GM18508 (cell line): Measurements from ENCODE around the gene CXCR3.
"Not testable (repeated sequence)": the region's sequence is repeated elsewhere in the genome, so short reads cannot be mapped to it uniquely, and the experiment has no call there.

ENCODE experiments used
- ATAC-seq: cut with Tn5 transposase; IDR thresholded peaks from one replicate; pipeline ENCODE4 v1.9.1; 2021; ENCODE audit warnings: moderate number of reproducible peaks; ENCODE audit not compliant: insufficient read depth, unreplicated experiment

The CXCR3 gene

DNA sequence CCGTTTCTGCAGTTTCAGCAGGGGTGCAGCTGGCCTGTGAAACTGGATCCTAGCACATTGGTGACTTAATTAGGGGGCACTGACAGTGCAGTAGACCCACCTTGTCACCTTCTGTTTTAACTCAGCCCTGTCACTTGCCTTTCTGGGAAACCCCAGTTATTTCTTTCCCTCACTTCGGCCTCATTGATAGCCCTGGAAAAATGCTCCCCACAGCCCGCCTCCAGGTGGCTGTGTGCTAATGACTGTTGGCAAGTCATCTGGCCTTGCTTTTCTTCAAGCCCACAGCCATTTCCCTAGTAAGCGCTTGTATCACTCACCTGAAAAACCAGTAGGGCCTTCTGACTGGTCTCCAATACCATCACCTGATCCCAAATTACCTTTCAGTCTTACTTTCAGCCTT, 3.3 kb downstream of the CXCR3 start:
- ATAC-seq, result no peak

DNA sequence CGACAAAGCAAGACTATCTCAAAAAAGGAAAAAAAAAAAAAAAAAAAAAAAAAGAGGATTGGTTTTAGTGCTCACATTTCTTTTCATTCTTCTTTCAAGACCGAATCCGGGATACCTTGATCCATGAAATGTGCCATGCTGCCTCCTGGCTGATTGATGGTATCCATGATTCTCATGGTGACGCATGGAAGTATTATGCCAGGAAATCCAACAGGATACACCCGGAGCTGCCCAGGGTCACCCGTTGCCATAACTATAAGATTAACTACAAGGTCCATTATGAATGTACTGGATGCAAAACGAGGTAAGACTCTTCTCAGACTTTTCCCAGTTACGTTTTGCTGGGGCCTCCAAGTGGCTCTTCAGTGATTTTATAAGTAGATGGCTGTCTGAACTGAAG, 6.1 kb downstream of the CXCR3 start:
- ATAC-seq, result no peak

GRCh38 chrX:71611736-71612135, 6.6 kb downstream of the CXCR3 start:
- not testable (repeated sequence) for ATAC-seq

DNA sequence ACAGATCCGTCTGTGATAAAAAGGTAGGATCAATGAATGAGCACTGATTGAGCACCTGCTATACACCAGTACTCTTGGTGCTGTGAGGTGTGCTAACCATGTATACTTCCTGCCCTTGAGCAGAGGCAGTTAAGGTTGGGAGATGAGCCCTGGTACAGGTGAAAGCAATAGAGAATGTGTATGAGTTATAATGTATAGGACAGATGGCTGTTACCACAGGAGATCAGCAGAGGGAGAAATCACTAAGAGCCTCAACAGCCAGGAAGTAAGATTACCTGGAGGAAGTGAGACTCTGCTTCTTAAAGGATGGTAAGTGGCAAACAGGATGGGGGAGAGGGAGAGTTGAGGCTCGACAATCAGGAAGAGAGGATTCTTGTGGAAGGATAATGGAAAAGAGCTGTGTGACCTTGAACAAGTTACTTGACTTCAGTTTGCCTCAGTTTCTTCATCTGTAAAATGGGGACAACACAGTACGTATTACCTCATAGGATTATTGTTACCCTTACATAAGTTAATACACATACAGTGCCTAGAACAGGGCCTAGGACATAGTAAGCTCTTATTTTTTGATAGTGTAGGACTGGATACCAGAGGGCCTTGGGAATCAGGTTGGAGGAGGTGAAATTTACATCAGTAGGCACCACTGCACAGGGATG, 9.1 kb downstream of the CXCR3 start:
- ATAC-seq, result no peak

GRCh38 chrX:71607488-71607887, 10.8 kb downstream of the CXCR3 start:
- no peak for ATAC-seq

- ATAC-seq, result no peak
These were observed 11.6 kb downstream of the CXCR3 start for GRCh38 chrX:71606536-71607216.

DNA sequence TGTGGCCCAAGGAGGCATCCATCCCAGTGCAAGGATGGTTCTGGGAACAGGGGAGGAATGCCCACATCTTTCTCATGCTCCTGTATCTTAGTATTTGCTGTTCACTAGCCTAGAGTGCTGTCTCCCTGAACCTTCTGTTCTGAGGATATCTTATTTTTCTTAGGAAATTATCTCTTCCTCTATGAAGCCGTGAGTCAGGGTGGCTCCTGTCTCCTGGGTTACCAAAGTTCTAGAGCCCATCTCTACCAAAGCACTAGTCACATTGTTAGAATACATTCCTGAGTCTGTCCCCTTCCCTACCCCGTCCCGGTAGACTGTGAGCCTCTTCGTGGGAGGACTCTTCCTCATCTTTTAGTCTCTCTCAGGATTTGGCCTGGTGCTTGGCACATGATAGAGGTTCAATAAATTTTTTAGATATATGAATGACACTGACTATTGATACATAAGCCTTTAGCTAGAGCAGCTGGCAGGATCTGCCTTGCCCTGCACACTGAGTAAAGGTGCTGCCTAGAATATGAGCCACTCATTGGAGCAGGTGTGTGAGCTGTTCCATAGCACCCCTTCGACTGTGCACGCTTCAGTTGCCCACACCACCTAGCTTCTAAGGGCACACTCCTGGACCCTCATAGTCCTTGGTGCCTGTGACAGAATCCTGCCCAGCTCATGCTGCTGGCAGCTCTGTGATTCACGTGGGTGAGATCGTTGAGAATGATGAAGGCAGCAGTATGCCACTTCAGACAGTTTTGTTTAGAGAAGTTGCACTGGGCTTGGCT, 13.3 kb downstream of the CXCR3 start:
- no peak for ATAC-seq

GRCh38 chrX:71604141-71604540, 14.2 kb downstream of the CXCR3 start:
- ATAC-seq, result no peak

- no peak for ATAC-seq
These were observed 14.7 kb downstream of the CXCR3 start for GRCh38 chrX:71603618-71604017.

DNA sequence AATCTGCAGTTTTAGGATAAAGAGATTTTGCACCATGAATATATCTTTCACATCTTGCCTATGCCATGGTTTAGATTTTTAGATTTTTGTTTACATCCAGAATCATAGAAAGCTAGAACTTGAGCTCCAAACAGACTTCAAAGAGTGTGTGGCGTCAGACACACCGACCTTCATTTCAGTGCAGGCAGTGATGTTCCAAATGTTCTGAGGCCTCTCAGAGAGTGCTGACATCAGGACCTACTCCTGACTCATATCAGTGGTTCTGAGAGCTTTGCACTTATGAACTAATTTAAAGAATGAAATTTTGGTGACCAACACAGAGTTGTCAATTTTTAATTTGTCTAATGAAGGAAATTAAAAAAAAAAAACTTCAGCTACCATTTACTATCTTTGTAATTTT, 18.3 kb downstream of the CXCR3 start:
- no peak for ATAC-seq

DNA sequence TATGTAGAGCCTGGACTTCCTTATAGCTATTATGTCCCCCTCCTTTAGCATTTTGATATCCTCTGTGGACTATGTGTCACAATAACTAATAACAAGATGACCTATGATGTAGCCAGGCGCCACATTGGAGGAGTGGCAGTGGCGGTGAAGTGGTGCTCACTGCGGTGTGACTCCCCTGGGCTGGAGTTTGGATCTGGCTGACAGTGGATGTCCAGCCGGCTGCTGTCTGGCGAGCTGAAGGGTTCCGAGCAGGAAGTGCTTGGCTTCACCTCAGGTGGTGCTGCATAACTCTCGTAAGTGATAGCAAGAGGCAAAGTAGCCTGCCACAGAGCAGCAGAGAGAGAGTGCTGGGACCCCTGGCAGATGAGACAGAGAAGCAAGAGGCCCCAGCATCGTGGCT, 25.1 kb downstream of the CXCR3 start:
- ATAC-seq, result not testable (repeated sequence)

DNA sequence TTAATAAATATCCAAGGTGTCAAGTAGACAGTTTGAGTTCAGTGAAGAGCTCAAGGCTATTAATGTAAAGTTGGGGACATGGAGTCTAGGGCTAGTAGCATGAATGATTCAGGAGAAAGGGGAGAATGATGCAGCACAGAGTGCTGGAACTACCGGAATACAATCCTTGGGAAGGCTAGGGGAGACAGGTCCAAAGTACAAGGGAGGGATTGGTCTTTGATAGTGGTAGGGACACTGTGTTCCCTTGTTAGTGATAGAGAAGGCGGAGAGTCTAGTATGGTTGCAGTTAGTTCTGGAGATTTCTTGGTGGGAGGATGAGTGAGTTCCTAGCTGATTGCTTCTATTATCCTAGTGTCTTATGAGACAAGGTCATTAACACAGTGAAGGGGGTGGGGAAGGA, 31.4 kb downstream of the CXCR3 start:
- ATAC-seq, result no peak

DNA sequence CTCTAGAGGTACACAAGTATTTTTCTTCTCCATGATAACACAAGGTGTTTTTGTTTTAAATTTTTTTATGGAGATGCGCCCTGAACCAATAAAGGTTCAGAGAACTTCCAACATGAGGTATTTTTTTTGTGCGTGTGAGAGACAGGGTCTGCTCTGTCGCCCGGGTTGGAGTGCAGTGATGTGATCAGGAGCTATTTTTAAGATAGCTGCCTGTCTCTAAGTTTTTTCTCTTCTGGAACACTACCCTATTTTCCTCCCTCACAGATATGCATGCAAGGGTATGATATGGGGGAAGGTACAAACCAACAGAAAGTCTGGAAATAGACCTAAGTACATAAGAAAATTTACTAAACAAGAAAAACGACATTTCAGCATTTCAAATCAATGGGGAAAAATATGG, 37.1 kb downstream of the CXCR3 start:
- no peak for ATAC-seq

- no peak for ATAC-seq
These were observed 38.3 kb downstream of the CXCR3 start for GRCh38 chrX:71579990-71580380.

DNA sequence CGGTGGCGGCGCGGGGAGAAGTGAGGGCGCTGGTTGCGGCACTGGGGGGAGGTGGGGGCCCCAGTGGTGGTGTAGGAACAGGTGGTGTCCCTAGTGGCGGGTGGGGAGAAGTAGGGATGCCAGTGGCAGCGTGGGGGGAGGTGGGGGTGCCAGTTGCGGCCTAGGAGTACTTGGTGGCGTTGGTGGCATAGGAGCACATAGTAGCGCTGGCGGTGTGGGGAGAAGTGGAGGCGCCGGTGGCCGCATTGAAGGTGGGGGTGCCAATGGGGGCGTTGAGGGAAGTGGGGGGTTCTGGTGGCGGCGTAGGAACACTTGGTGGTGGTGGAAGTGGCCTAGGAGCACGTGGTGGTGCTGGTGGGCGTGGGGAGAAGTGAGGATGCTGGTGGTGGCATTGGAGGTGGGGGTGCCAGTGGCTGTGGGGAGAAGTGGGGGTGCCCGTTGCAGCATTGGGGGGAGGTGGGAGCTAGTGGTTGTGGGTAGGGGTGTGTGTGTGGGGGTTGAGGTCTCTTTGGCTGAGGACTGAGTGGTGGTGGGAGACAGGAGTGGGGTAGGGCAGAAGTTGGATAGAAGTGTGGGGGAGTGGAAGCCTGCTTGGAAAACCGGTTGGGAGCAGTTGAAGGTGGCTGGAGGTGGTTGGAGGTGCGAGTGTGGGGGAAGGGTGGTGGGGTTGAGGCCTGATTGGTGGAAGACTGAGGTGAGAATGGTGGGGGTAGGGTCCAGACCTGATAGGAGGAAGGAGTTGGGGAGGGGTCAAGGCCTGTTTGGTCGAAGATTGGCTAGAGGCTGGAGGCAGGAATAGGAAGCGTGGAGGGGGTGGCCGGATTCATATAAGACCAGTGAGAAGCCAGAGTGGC, 38.9 kb downstream of the CXCR3 start:
- no peak for ATAC-seq

- no peak for ATAC-seq
These were observed 39.8 kb downstream of the CXCR3 start, which contains the start of gene GCNA for GRCh38 chrX:71578253-71579135. TSS of gene GCNA (plus strand) at chrX:71578437. CDS start at chrX:71580822, 2,385 bp downstream.

DNA sequence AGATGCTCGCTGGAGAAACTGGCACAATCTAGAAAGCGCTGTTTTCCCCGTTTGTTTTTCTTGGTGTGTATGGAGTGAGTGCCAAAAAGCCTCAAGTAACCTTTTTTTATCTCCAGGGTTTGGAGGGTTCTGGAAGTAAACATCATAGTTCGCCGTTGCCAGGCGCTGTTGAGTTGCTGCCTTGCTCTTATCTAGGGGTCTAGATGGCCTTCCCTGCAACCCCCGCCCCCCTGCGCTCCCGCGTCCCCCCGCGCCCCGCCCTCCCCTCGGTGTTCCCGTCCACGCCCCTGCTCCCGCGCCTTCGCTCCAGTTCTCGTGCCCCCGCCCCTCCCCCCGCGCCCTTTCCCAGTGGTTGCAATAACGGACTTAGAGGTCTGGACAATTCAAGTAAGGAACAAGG, 40.6 kb downstream of the CXCR3 start:
- ATAC-seq, result no peak

DNA sequence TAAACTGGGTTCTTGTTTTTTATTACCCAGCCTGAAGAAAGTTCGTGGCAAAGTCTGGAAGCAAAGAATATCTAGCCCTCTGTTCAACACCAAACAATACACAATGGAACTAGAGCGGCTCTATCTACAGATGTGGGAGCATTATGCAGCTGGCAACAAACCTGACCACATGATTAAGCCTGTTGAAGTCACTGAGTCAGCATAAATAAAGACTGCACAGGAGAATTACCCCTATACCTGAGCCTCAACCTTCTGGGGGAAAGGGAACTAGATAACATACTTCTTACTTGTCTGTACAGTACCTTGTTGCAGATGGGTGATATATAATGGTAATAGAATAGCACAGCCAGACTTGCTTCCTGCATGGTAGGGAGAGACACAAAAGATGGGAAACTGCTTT, 44.7 kb downstream of the CXCR3 start:
- no peak for ATAC-seq

- not testable (repeated sequence) for ATAC-seq
These were observed 46.9 kb downstream of the CXCR3 start for GRCh38 chrX:71571390-71571789.
